ENCODE measurements around the gene NCMAP. TPM values are rescaled to one million over a fixed set of nuclear protein-coding genes. Genes with fewer than 3 reads are reported as not detected.

The NCMAP gene
- total RNA-seq, 2 donors from 2014 or later, result 2.0 to 7.7 TPM

DNA sequence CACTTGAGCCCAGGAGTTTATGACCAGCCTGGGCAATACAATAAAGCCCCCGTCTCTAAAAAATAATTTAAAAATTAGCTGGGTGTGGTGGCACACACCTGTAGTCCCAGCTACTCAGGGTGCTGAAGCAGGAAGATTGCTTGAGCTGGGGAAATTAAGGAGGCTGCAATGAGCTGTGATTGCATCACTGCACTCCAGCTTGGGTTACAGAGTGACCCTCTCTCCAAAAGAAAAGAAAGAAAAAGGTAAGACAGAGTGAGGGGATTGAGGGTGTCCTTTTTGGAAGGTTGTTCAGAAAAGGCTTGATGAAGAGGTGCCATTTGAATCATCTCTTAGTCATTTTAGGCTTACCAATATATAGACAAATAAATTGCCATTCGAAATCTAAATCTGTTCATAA, 83.2 kb downstream of the NCMAP start:
- Histone ChIP-seq H3K27me3 (replicated peaks; ENCODE audit: insufficient read depth) (no peaks in the 10 kb centered on the region), H3K27ac (no peak overlapping the region), H3K9me3 (no peaks in the 10 kb centered on the region), H3K4me3 (no peak overlapping the region), H3K4me1 (replicated peaks) (no peaks in the 10 kb centered on the region), H3K36me3 (no peaks in the 10 kb centered on the region)
- no peak for DNase-seq (ENCODE audit: low spot score)
- intact Hi-C loops (cut with DNase I), result no loop called here
- 87% methylated on average over 2 of the region's 2 CpGs for WGBS
- TF ChIP-seq, protein P1, sequence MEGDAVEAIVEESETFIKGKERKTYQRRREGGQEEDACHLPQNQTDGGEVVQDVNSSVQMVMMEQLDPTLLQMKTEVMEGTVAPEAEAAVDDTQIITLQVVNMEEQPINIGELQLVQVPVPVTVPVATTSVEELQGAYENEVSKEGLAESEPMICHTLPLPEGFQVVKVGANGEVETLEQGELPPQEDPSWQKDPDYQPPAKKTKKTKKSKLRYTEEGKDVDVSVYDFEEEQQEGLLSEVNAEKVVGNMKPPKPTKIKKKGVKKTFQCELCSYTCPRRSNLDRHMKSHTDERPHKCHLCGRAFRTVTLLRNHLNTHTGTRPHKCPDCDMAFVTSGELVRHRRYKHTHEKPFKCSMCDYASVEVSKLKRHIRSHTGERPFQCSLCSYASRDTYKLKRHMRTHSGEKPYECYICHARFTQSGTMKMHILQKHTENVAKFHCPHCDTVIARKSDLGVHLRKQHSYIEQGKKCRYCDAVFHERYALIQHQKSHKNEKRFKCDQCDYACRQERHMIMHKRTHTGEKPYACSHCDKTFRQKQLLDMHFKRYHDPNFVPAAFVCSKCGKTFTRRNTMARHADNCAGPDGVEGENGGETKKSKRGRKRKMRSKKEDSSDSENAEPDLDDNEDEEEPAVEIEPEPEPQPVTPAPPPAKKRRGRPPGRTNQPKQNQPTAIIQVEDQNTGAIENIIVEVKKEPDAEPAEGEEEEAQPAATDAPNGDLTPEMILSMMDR (IDR thresholded peaks at IDR 0.05), result no peak
- TF ChIP-seq POLR2AphosphoS5 (IDR thresholded peaks at IDR 0.05) (no peak), POLR2A (IDR thresholded peaks at IDR 0.05) (no peak)

DNA sequence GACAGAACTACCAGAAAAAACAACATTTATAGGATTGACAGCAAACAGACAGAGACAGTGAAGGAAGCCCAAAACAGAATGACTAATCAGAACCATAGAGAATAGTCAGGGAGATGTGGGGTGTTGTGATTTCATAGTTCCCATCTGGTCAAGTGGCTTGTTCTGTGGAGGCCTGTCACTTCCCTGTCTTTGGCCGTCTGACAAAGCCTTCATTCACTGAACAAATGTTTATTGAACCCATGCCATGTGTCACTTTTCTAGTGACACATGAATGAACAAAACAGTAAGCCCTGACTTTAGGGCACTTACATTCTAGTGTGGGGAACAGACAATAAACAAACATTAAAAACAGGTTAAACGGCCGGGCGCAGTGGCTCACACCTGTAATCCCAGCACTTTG, 84.0 kb downstream of the NCMAP start:
- Histone ChIP-seq H3K27ac (no peak overlapping the region), H3K27me3 (replicated peaks; ENCODE audit: insufficient read depth) (no peaks in the 10 kb centered on the region), H3K4me1 (replicated peaks) (no peaks in the 10 kb centered on the region), H3K36me3 (no peaks in the 10 kb centered on the region), H3K9me3 (no peaks in the 10 kb centered on the region), H3K4me3 (no peak overlapping the region)
- WGBS, result 55% methylated on average over 4 of the region's 4 CpGs
- TF ChIP-seq POLR2A (IDR thresholded peaks at IDR 0.05), result no peak
- TF ChIP-seq POLR2AphosphoS5 (IDR thresholded peaks at IDR 0.05), result peak; percentile 10
- intact Hi-C loops (cut with DNase I), result no loop called here
- DNase-seq (ENCODE audit: low spot score), result no peak

DNA sequence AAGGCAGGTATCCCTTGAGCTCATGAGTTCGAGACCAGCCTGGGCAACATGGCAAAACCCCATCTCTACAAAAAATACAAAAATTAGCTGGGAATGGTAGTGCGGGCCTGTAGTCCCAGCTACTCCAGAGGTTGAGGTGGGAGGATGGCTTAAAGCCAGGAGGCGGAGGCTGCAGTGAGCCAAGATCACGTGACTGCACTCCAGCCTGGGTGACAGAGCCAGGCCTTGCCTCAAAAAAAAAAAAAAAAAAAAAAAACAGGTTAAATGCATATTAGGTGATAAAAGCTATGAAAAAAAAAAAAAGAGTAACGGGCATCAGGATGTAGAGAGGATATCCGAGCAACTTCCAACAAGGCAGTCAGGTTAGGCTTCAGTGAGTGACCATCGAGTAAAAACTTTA, 84.4 kb downstream of the NCMAP start:
- no peaks in the 10 kb centered on the region for H3K27me3 ChIP-seq (replicated peaks; ENCODE audit: insufficient read depth)
- H3K4me3 ChIP-seq, result no peak overlapping the region
- DNase-seq (ENCODE audit: low spot score), result no peak
- no peaks in the 10 kb centered on the region for H3K36me3 ChIP-seq
- H3K27ac ChIP-seq, result no peak overlapping the region
- 68% methylated on average over 7 of the region's 7 CpGs for WGBS
- intact Hi-C loops (cut with DNase I), result no loop called here
- no peaks in the 10 kb centered on the region for H3K9me3 ChIP-seq
- no peaks in the 10 kb centered on the region for H3K4me1 ChIP-seq (replicated peaks)
- TF ChIP-seq POLR2A (IDR thresholded peaks at IDR 0.05) (no peak), POLR2AphosphoS5 (IDR thresholded peaks at IDR 0.05) (no peak)
- TF ChIP-seq, protein P1 (IDR thresholded peaks at IDR 0.05), result no peak

DNA sequence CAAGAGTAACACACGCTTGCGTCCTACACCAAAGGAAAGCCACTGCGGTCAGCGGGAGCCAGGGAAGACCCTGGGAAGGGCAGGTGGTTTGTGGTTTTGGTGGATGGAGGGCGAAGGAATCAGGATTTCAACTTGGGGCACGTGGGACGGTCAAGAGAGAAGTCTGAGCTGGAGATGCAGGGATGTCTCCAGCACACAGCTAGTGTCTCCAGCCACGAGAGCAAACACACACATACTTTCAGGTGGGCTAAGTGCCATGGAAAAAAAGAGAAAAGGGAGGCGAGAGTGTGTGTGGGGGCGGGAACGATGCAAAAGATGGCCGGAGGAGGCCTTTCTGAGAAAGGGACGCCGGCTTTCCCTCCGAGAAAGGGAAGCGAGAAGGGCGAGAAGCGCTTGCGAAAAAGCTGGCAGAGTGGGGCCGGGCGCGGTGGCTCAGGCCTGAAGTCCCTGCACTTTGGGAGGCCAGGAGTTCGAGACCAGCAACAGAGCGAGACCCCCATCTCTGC, 85.8 kb downstream of the NCMAP start:
- Histone ChIP-seq H3K9me3 (no peaks in the 10 kb centered on the region), H3K27ac (peak overlapping the region; percentile 96 to 99), H3K4me3 (peak overlapping the region; percentile 56 to 61), H3K36me3 (peaks cover 0 to 9% of the 10 kb centered on the region in 2 donors), H3K4me1 (replicated peaks) (no peaks in the 10 kb centered on the region), H3K27me3 (replicated peaks; ENCODE audit: insufficient read depth) (no peaks in the 10 kb centered on the region)
- intact Hi-C loops (cut with DNase I), result loop anchor here (2.0 kb wide), 2 partner anchors 103 to 229 kb away; partner anchors contain the start of genes CLIC4 and STPG1
- peak; percentile 21 for DNase-seq (ENCODE audit: low spot score)
- TF ChIP-seq POLR2A (IDR thresholded peaks at IDR 0.05), result no peak
- no peak for TF ChIP-seq POLR2AphosphoS5 (IDR thresholded peaks at IDR 0.05)
- TF ChIP-seq, protein P1 (IDR thresholded peaks at IDR 0.05), result no peak
- 18% methylated on average over 24 of the region's 24 CpGs for WGBS

DNA sequence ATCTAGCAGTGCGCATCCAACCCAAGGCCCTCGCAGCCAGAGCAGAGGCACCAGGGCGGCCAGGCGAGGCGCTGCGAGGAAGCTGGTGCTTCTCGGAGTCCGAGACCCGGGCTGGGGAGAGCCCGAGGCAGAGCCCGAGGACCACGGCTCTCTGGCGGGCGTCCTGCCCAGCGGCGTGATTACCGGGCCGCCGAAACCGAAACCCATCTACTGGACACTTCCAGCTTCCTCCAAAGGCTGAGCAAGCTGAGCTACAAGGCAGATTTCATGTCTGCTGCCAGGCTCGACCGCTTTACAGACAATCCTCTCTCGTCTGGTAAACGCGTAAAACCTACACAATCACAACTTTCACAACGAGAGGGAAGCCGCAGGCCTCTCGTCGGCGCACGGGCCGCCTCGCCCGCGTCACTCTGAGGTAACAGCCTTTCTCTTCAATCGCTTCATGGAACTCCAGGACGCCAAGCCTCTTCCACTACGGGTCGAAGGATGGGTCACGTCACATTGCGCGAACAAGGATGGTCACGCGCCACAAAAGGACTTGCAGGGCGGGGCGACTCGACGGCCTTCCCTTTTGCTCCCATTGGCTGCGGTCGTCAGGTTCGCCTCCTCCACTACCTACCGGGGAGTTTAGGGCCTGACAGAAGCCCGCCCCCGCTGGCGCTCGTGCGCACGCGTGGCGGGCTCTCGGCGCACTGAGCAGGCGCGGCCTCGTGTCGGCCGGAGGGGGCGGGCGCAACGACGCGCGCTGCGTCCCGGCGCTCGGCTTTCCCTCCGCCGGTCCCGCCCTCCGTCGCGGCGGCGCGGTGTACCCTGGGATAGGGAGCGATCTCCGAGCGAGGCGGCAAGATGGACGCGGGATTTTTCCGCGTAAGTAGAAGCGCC, 86.8 kb downstream of the NCMAP start, which contains the start of gene SRRM1:
Gene SRRM1 (plus strand): TSS at position 822 of the 882 bp plus-strand sequence. CDS start 25 bp downstream, at position 847.
- TF ChIP-seq, protein P1 (IDR thresholded peaks at IDR 0.05), result peak in 2 of 4 experiments; percentile 38 to 51
- peak; percentile 98 for TF ChIP-seq POLR2A (IDR thresholded peaks at IDR 0.05)
- peak; percentile 100 for TF ChIP-seq POLR2AphosphoS5 (IDR thresholded peaks at IDR 0.05)

More for the DNA sequence above, 86.8 kb downstream of the NCMAP start, which contains the start of gene SRRM1:
- Histone ChIP-seq H3K27ac (peak within 1 kb of the TSS; percentile 96 to 99), H3K4me3 (peak within 1 kb of the TSS; percentile 74 to 75), H3K36me3 (peaks cover 0 to 9% of the 10 kb centered on the region in 2 donors), H3K9me3 (no peaks in the 10 kb centered on the region), H3K27me3 (replicated peaks; ENCODE audit: insufficient read depth) (no peaks in the 10 kb centered on the region), H3K4me1 (replicated peaks) (no peaks in the 10 kb centered on the region)
- DNase-seq (ENCODE audit: low spot score), result peak; percentile 100
- under 1% methylated on average over 70 of the region's 95 CpGs for WGBS
- intact Hi-C loops (cut with DNase I), result loop anchor here (2.0 kb wide), 2 partner anchors 102 to 230 kb away; partner anchors contain the start of genes CLIC4 and STPG1
